SU-DHL-6 (cell line): ENCODE results near the gene GCNA.
"Not testable (repeated sequence)": the region's sequence is repeated elsewhere in the genome, so short reads cannot be mapped to it uniquely, and the experiment has no call there.

ENCODE experiments used
- H2AFZ ChIP-seq: fragments of 200-600 bp; sonication (generic); 2 replicates; pipeline ENCODE4 v1.6.1; 2014; ENCODE audit warnings: low read depth, mild to moderate bottlenecking, moderate library complexity, mixed read lengths, antibody characterized with exemption, low read length; ENCODE audit not compliant: severe bottlenecking
- H3F3A ChIP-seq: fragments of 200-600 bp; shearing (Covaris generic); 2 replicates; pipeline ENCODE4 v1.6.0; 2016; ENCODE audit warnings: antibody characterized with exemption, mild to moderate bottlenecking; ENCODE audit not compliant: insufficient read depth
- H3K27ac ChIP-seq: fragments of 200-600 bp; sonication (generic); 2 replicates; pipeline ENCODE4 v1.5.1; 2016; ENCODE audit warnings: low read depth, mild to moderate bottlenecking, low read length, moderate library complexity, mixed read lengths
- H3K27me3 ChIP-seq: fragments of 200-600 bp; sonication (generic), shearing (Covaris generic); 2 replicates; pipeline ENCODE4 v1.6.0; 2014; ENCODE audit warnings: mild to moderate bottlenecking, low read length
- H3K36me3 ChIP-seq: fragments of 200-600 bp; sonication (generic); 2 replicates; pipeline ENCODE4 v1.6.1; 2014; ENCODE audit warnings: mild to moderate bottlenecking, low read length, mixed read lengths
- H3K4me2 ChIP-seq: fragments of 300-600, 200-600 bp; shearing (Covaris generic), sonication (generic); 2 replicates; pipeline ENCODE4 v1.6.0; 2014; ENCODE audit warnings: low read length, low read depth, mild to moderate bottlenecking; ENCODE audit not compliant: poor library complexity, severe bottlenecking
- H3K4me3 ChIP-seq: fragments of 200-600 bp; sonication (generic); 2 replicates; pipeline ENCODE4 v1.5.1; 2014; ENCODE audit warnings: antibody characterized with exemption, low read length, mild to moderate bottlenecking, mixed read lengths; ENCODE audit not compliant: insufficient read depth, poor library complexity, severe bottlenecking
- H3K79me2 ChIP-seq: fragments of 200-600 bp; sonication (generic); 2 replicates; pipeline ENCODE4 v1.6.1; 2014; ENCODE audit warnings: mild to moderate bottlenecking, low read length, moderate library complexity; ENCODE audit not compliant: insufficient read depth
- H3K9ac ChIP-seq: fragments of 200-600 bp; sonication (generic); 2 replicates; pipeline ENCODE4 v1.7.0; 2014; ENCODE audit warnings: mild to moderate bottlenecking, low read length
- H3K9me2 ChIP-seq: fragments of 200-600 bp; sonication (generic); replicated peaks from 2 replicates; pipeline ENCODE4 v1.6.1; 2014; ENCODE audit warnings: low read length; ENCODE audit not compliant: insufficient read depth
- H3K9me3 ChIP-seq: fragments of 200-600 bp; sonication (generic); 2 replicates; pipeline ENCODE4 v1.6.1; 2014; ENCODE audit warnings: low read length, mixed read lengths; ENCODE audit not compliant: insufficient read depth
- H4K20me1 ChIP-seq: fragments of 200-600 bp; sonication (generic); 2 replicates; pipeline ENCODE4 v1.6.1; 2014; ENCODE audit warnings: low read depth, mild to moderate bottlenecking, antibody characterized with exemption, low read length, moderate library complexity, mixed read lengths
- EZH2phosphoT487 ChIP-seq: fragments of 200-600 bp; sonication (generic), shearing (Covaris generic); conservative IDR thresholded peaks from 2 replicates; pipeline ENCODE4 v1.6.1; 2018; ENCODE audit warnings: mild to moderate bottlenecking, antibody characterized with exemption, low read length, moderate library complexity, mixed read lengths
- TF ChIP-seq, protein P1 (sequence below): fragments of 200-600 bp; sonication (generic); IDR thresholded peaks from one replicate; pipeline ENCODE4 v1.5.1; 2017; ENCODE audit warnings: antibody characterized with exemption, mild to moderate bottlenecking, low read length, moderate library complexity; ENCODE audit not compliant: insufficient read depth, poor library complexity, severe bottlenecking

GCNA gene

DNA sequence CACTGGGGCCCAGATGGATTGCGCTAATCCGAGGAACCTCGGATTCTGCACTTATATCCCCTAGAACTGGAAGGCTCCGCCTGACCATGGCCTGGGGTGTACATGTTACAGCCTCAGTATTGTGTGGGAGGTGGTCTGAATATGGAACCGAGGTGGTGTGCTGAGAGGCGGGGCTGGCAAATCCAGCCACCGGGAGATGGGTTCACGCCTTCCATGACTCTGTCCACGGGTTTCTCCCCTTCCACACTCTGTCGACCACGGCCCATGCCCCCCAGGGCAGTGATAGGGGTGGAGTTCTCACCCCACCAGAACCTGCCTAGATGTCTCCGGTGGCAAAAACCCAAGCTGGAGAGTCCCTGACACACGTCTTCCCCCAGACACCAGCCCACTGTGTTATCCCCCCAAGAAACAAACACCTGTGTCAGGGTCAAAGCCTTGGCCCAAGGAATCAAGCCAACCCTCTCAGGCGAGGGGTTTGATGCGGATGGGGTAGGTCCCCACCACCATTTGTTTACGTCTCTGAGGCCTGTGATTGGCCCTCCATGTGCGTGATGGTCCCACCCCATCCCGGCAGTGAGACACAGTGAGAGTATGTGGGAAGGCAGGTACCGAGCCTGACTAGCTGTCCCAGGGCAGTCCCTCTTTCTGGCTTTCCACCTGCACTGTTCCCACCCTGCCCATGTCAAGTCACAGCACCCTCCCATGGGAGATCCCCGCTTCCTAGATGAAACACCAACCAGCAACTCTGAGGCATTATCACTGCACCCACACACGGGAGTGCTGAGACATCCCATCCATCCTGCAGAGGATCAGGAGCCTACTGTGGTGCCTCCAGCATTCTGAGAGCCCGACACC, 82.6 kb downstream of the GCNA start:
- Histone ChIP-seq H4K20me1 (no peaks in the 10 kb centered on the region), H3K27ac (no peak overlapping the region), H3K36me3 (no peaks in the 10 kb centered on the region), H3K9me3 (no peaks in the 10 kb centered on the region), H2AFZ (no peak overlapping the region), H3K79me2 (no peaks in the 10 kb centered on the region), H3F3A (no peaks in the 10 kb centered on the region), H3K4me2 (no peak overlapping the region), H3K9me2 (no peaks in the 10 kb centered on the region), H3K9ac (no peak overlapping the region), H3K4me3 (no peak overlapping the region), H3K27me3 (no peaks in the 10 kb centered on the region)
- no peak for TF ChIP-seq EZH2phosphoT487
- TF ChIP-seq, protein P1, sequence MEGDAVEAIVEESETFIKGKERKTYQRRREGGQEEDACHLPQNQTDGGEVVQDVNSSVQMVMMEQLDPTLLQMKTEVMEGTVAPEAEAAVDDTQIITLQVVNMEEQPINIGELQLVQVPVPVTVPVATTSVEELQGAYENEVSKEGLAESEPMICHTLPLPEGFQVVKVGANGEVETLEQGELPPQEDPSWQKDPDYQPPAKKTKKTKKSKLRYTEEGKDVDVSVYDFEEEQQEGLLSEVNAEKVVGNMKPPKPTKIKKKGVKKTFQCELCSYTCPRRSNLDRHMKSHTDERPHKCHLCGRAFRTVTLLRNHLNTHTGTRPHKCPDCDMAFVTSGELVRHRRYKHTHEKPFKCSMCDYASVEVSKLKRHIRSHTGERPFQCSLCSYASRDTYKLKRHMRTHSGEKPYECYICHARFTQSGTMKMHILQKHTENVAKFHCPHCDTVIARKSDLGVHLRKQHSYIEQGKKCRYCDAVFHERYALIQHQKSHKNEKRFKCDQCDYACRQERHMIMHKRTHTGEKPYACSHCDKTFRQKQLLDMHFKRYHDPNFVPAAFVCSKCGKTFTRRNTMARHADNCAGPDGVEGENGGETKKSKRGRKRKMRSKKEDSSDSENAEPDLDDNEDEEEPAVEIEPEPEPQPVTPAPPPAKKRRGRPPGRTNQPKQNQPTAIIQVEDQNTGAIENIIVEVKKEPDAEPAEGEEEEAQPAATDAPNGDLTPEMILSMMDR = no peak

DNA sequence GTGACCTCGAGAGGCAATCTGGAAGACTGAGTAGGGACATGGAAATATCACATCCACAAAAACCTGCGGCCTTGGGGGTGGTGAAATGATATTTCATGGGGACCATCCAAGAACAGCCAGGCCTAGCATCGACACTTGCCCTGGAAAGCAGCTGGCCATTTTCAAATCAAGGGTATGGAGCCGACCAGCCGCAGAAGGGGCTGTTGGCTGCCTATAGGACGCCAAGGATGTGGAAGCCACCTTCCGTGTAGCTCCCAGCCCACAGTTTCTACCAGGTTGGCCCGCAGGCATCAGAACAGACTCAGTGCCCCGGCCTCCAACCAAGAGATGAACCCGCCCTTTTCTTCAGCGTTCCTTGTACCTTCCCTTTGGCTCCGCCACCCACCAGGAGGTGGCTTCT, 83.7 kb downstream of the GCNA start:
- H4K20me1 ChIP-seq = no peaks in the 10 kb centered on the region
- no peak overlapping the region for H2AFZ ChIP-seq
- no peak overlapping the region for H3K4me2 ChIP-seq
- TF ChIP-seq, protein P1 = no peak
- TF ChIP-seq EZH2phosphoT487 = no peak
- H3K4me3 ChIP-seq = no peak overlapping the region
- no peaks in the 10 kb centered on the region for H3K36me3 ChIP-seq
- no peaks in the 10 kb centered on the region for H3F3A ChIP-seq
- no peaks in the 10 kb centered on the region for H3K79me2 ChIP-seq
- no peak overlapping the region for H3K9ac ChIP-seq
- no peak overlapping the region for H3K27ac ChIP-seq
- H3K27me3 ChIP-seq = no peaks in the 10 kb centered on the region
- H3K9me2 ChIP-seq = no peaks in the 10 kb centered on the region
- no peaks in the 10 kb centered on the region for H3K9me3 ChIP-seq

DNA sequence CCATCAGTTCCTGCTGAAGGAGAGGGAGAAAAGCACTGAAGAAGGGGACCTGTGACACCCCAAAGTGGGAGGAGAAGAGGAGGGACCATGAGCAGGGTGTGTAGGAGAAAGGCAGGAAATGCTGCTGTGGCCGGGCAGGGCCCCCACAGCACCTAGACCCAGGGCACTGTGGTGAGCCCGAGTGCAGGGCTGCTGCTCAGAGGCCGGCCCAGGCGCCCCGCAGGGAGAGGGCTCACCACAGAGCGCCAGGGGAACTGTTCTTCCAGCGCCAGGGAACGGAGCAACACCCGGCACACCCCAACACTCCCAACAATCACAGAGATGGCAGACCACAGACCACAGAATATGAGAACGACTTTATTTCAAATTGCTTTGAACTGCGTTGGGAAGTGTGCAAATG, 84.4 kb downstream of the GCNA start:
- not testable (repeated sequence) for H3K4me3 ChIP-seq

More for the DNA sequence above, 84.4 kb downstream of the GCNA start:
- H3K79me2 ChIP-seq, H3K4me2 ChIP-seq, H3K36me3 ChIP-seq, H3K27me3 ChIP-seq, H4K20me1 ChIP-seq, H3K9ac ChIP-seq, H3K9me3 ChIP-seq, H3F3A ChIP-seq, H2AFZ ChIP-seq, H3K27ac ChIP-seq, H3K9me2 ChIP-seq: not testable (repeated sequence)
